Upper lobe of right lung (tissue), 1 donor: Measurements from ENCODE around the gene S100A4. TPM values are rescaled to one million over a fixed set of nuclear protein-coding genes. Genes with fewer than 3 reads are reported as not detected.

Experiments used
- total RNA-seq: library from RNA; stranded (reverse); fragmentation: NEBNext Ultra II Directional; extraction: Animal tissue kit (Norgen Biotek cat#: 25700); gene quantifications from one replicate; pipeline ENCODE4 v1.2.1, GENCODE V29; 2021
- donor health status: DM: no; HTN: yes; CAD: no; lungs with severe emphysema.

S100A4 gene
- total RNA-seq, 1 donor from 2014 or later = 377 TPM

Other genes starting within 250 kb of the S100A4 start
- not detected for gene PGLYRP3, start 232.9 kb downstream of the S100A4 start, total RNA-seq
- not detected for gene PGLYRP4, start 197.0 kb downstream of the S100A4 start, total RNA-seq
- gene S100A9, start 188.0 kb downstream of the S100A4 start, total RNA-seq = 418 TPM
- gene S100A12, start 170.2 kb downstream of the S100A4 start, total RNA-seq = 22.8 TPM
- gene S100A8, start 154.7 kb downstream of the S100A4 start, total RNA-seq = 266 TPM
- not detected for gene S100A7A, start 129.3 kb downstream of the S100A4 start, total RNA-seq
- gene S100A7, start 85.2 kb downstream of the S100A4 start, total RNA-seq = not detected
- gene S100A6, start 9.8 kb downstream of the S100A4 start, total RNA-seq = 1,046 TPM
- gene S100A5, start 4.9 kb downstream of the S100A4 start, total RNA-seq = not detected
- gene S100A3, start 3.5 kb upstream of the S100A4 start, total RNA-seq = 1.3 TPM
- 5.6 TPM for gene S100A2, start 20.0 kb upstream of the S100A4 start, total RNA-seq
- 69.6 TPM for gene S100A16, start 67.3 kb upstream of the S100A4 start, total RNA-seq
- gene S100A14, start 70.5 kb upstream of the S100A4 start, total RNA-seq = 112 TPM
- 76.1 TPM for gene S100A13, start 81.7 kb upstream of the S100A4 start, total RNA-seq
- not detected for gene S100A1, start 82.6 kb upstream of the S100A4 start, total RNA-seq
- 63.5 TPM for gene CHTOP, start 88.3 kb upstream of the S100A4 start, total RNA-seq
- 32.7 TPM for gene SNAPIN, start 112.9 kb upstream of the S100A4 start, total RNA-seq
- 86.1 TPM for gene ILF2, start 125.2 kb upstream of the S100A4 start, total RNA-seq
- 69.4 TPM for gene NPR1, start 132.9 kb upstream of the S100A4 start, total RNA-seq
- gene INTS3, start 182.2 kb upstream of the S100A4 start, total RNA-seq = 72.3 TPM
- 105 TPM for gene SLC27A3, start 229.6 kb upstream of the S100A4 start, total RNA-seq